ENCODE data around the gene MRPL2. TPM values are rescaled to one million over a fixed set of nuclear protein-coding genes. Genes with fewer than 3 reads are reported as not detected.
A peak's percentile ranks its signal among the peaks of the same experiment; 100 is the strongest.

The MRPL2 gene
- 43.4 and 55.4 TPM in 2 replicates for total RNA-seq (2014; rRNA removed; shearing (Covaris generic))

DNA sequence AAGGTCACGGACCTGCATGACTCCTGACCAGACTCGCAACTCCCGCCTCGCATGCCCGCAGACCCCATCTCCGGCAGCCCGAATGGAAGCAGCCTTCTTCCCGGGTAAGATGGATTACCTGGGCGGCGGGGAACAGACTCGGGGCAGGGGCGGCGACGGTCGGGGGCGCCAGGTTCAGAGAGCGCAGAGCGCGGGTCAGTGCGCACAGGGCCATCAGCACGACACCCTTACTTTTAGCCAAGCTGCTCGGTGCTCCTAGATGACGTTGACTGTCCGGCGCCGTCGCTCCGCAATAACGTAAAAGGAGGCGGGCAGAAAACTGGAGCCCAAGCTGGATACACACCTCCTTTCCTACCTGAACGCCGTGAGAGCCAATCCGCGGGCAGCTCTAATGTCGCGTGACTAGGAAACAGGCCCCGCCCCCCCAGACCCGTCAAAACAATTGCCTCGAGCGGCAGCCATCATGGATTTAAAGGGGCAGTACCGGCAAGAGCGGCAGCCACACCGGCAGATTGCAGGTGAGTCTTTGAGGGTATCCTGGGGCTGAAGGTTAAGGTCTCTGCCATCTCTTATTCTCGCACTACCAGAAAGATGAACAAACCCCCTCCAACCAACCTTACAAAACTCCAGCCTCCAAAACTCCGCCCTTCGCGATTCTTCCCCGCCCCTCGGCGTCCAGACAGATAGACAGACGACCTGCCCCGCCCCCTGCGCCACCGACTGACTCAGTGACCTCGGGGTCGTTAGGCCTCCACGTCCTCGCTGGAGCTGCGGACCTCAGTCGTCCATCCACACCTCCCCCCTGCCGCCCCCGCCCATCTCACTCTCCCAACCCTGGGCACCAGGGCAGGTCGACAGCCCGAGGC lies at the start of gene MRPL2, which contains the start of gene KLC4:
TSS of gene MRPL2 (minus strand) at position 267 of the 866 bp plus-strand sequence. CDS start at position 214, 53 bp downstream.
TSS of gene KLC4 (plus strand) at position 464 of the 866 bp plus-strand sequence. CDS start 1,705 bp downstream, outside the sequence.
- DNase-seq (ENCODE audit: low read depth) = peak; percentile 99

DNA sequence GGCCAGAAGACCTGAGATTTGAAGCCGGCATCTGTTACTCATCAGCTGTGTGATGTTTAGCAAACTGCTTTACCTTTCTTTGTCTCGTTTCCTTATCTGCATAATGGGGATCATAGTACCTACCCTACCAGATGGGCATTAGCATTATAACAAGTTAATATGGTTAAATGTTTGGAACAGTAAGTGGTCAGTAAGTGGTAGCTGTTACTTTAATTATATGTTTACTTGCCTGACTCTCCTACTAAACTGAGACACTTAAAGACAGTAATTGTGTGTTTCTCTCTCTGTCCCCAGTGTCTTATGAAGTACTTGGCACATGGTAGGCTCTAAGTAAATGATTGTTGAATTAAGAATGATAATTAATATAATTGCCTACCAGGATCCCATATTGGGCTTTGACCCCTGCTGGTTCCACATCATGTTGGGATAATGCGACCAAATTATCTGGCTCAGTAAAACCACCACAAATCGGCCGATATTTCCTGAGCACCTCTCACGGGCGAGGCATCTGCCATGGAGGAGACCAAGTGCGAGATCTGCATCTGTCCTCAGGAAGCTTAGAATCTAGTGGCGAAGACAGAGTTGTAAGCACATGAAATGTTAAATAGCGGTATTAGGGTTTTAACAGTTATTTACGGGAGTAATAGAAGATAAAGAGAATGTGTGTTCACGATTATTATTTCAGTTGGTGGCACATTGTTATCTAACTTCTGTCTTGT lies 48.3 kb upstream of the MRPL2 start:
- DNase-seq (ENCODE audit: low read depth) = no peak

DNA sequence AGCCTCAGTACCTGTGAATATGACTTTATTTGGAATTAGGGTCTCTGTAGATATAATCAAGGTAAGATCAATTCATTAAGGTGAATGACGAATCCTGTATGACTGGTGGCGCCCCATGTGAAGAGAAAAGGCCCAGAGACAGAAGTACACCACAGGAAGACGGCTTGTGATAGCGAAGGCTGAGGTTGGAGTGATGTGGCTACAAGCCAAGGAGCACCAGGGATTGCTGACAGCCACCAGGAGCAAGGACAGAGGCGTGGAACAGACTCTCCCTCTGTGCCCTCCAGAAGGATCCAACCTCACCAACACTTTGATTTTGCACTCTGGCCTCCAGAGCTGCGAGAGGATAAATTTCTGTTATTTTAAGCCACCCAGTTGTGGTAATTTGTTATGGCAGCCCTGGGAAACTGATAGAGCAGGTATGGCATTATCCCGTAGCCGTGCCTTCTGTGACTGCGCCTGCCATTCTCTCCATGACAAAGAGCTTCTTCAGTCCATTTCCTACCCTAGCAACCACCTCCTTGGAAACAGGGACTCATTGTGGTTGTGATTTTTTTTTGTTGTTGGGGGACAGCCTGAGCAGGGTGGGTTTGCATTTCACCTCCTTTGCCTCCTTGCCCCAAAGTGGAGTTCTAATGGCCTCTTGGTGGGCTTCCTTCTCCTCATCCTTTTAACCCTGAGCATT lies 46.4 kb upstream of the MRPL2 start:
- no peak for DNase-seq (ENCODE audit: low read depth)

DNA sequence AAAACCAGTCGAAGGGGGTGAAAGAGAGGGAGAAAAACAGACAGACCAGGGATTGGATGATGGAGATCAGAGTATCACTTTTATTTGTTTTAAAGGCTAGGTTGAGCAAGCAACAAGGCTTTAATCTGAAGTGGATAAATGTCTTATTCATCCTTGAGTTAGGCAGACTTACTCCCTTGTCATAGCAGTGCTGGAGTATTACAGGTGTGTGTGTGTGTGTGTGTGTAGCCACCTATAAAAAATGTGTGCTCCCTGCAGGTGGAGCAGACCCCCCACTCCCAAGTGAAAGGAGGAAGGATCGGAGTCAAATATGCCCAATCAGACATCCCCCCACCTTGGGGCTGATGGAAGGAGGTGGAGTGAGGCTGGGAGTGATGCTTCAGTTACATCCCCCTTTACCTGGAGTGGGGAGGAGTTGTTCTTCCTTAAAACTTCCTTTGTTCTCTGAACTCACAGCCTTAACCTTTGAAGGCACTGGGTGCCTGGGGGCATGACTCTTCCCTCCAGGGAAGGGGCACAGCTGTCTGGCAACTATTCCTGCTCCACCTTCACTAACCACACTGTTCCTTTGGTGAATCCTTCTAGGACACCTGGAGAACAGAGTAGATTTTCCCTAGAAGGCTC lies 44.1 kb upstream of the MRPL2 start:
- DNase-seq (ENCODE audit: low read depth) = no peak

GRCh38 chr6:43101497-43101896 lies 42.3 kb upstream of the MRPL2 start:
- no peak for DNase-seq (ENCODE audit: low read depth)

- no peak for DNase-seq (ENCODE audit: low read depth)
These were observed 38.3 kb upstream of the MRPL2 start for GRCh38 chr6:43097502-43097901.

DNA sequence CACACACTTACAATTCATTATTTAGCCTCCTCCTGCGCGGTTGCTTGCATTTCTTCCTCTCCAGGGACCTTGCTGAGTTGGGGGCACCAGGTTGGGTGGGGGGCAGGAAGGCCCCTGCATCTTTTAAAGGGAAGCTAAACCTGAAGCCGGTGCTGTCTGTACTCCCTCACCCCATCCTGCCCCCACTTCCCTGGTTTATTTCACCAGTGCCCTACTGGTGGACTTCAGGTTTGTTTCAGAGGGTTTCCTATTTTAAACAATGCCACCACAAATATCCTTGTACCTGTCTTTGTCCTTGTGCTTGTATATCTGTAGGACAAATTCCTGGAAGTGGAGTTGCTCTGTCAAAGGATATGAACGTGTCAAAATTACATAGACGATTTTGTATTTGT lies 37.9 kb upstream of the MRPL2 start:
- peak; percentile 40 for DNase-seq (ENCODE audit: low read depth)

DNA sequence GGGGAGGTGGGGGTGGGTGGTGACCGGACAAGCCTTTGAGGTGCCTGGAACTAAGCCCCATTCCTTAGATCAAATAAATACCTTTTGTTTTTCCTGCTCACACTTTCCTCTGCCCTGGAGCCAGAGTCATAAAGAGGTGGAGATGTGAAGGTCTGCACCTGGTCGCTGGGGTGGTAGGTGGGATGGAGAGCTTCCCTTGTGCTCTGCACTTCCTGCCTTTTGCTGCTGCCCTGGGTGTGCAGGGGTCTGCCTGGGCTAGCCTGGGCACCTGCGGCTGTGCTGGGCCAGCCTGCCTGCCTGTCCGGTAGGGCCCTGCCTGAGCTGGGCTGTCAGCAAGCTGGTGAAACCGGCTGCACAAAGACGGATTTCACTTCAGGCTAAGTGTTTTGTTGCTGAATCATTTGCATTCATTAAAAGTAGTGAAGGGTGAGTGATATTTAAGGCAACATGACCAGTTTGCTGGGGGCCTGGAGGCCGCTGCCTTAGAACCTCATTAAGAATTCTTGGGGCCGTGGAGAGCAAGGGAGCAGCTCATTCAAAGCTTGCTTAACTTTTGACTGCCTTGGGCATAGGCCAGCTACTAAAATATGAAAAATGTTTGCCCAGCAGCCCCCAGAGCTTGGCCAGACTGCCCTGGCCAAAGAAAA lies 37.3 kb upstream of the MRPL2 start:
- DNase-seq (ENCODE audit: low read depth) = peak; percentile 96

DNA sequence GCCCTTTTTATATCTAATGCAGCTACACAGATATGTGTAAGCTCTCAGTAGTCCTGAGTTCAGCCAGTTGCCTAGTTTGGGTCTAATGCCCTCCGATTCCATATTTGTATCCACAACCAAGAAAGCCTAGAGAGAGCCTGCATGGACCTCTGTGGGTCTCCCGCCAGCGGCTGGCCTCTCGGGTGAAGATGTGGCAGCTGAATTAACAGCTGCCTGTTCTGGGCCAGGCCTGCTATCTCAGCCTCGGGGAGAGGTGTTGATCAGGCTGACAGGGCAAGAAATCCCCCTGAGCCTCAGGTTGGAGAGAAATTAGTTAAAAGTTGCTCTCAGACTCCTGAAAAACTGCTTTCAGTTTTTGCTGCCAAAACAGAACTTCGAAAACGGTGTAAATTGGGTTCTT lies 36.7 kb upstream of the MRPL2 start:
- DNase-seq (ENCODE audit: low read depth) = peak; percentile 34

- DNase-seq (ENCODE audit: low read depth) = peak; percentile 85
These were observed 34.4 kb upstream of the MRPL2 start for GRCh38 chr6:43093436-43094289.

DNA sequence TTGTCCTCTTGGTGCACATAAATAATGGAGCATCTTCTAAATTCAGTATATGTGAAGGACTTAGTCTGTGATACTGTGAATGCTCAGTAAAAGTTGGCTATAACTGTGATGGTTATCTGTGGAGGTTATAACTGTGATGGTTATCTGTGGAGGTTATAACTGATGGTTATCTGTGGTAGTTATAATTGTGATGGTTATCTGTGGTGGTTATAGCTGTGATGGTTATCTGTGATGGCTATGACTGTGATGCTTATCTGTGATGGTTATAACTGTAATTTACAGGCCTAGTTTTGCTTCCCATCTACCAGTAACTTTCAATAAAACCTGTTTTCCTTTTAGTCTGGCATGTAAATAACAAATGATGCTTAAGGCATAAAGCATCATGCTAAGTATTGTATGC lies 33.4 kb upstream of the MRPL2 start:
- no peak for DNase-seq (ENCODE audit: low read depth)

DNA sequence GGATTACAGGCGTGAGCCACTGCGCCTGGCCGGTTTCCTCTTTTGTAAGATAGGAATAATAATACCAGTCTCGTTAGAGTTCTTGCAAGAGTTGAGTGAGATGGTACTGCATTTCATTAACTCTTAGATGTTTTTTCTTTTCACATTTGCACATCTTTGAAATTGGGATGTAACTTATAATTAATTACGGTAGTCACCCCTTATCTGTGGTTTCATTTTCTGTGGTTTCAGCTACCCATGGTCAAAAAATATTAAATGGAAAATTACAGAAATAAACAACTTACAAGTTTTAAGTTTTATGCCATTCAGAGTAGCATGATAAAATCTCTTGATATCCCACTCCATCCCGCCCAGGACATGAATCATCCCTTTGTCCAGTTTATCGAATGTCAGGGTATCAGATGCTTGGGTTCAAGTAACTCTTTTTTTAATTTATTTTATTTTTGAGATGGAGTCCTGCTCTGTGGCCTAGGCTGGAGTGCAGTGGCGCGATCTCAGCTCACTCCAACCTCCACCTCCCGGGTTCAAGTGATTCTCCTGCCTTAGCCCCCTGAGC lies 32.3 kb upstream of the MRPL2 start:
- DNase-seq (ENCODE audit: low read depth) = peak; percentile 69

DNA sequence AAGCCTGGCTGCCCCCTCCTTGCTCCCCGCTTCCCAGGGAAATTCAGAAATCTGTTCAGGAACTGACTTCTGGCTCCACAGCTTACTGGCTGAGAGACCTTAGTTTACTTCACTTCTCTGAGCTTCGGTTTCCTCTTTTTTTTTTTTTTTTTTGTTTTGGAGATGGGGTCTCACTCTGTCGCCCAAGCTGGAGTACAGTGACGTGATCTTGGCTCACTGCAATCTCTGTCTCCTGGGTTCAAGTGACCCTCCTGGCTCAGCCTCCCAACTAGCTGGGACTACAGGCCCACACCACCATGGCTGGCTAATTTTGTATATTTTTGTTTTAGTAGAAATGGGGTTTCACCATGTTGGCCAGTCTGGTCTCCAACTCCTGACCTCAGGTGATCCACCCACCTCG lies 31.8 kb upstream of the MRPL2 start:
- no peak for DNase-seq (ENCODE audit: low read depth)

DNA sequence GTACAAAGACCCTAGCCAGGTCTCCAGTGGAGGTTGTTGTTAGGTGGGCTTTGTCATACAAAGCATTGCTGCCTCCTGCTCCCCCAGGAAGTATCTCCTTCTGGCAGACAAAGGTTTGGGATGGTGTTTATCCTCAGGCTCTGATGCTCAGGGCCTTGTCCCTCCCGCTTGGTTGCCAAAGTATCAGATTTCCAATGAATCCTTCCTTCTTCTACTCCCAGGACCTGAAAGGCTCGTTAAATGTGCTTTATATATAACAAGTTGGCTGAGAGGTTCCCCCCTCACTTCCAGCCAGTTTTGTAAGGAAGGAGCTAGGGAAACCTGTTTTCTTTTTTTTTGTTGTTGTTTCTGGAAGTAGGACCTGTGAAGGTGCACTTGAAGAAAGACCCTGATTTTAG lies 31.3 kb upstream of the MRPL2 start:
- DNase-seq (ENCODE audit: low read depth) = peak; percentile 81

- DNase-seq (ENCODE audit: low read depth) = no peak
These were observed 30.8 kb upstream of the MRPL2 start for GRCh38 chr6:43089874-43090558.

- no peak for DNase-seq (ENCODE audit: low read depth)
These were observed 30.2 kb upstream of the MRPL2 start for GRCh38 chr6:43089467-43089866.

DNA sequence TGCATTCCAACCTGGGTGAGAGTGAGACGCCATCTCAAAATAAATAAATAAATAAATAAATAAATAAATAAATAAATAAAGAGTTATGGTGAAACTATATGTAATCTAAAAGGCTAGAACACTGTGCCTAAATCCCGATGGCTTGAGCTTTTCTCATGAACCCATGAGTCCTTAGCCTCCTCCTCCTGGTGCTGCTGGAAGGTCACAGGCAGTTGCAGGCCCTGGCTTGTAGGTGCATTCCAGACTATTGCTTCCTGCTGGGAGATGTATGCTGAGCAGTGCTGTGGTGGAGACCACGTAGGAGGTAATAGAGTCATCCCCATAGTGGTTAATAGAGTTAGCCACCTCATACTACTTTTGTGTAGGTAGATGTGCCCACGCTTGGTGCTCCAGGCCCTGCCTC lies 29.4 kb upstream of the MRPL2 start:
- no peak for DNase-seq (ENCODE audit: low read depth)

- no peak for DNase-seq (ENCODE audit: low read depth)
These were observed 26.9 kb upstream of the MRPL2 start for GRCh38 chr6:43086022-43086658.

Data from M059J (cell line).